ENCODE results near the gene GNS.

GRCh38 chr12:64678835-64679234 lies 80.4 kb downstream of the GNS start:
- no peak for TF ChIP-seq CTCF (IDR thresholded peaks at IDR 0.05 in 2 of 3, conservative IDR thresholded peaks at IDR 0.05 in 1 of 3; ENCODE audit: control insufficient read depth in 2 of 3, extremely low read depth in 1 of 3, insufficient read depth in 1 of 3, low read depth in 3 of 3, low read length in 3 of 3)
- TF ChIP-seq CBX5 (IDR thresholded peaks at IDR 0.05; ENCODE audit: low read depth), result no peak
- TF ChIP-seq SKIL (IDR thresholded peaks at IDR 0.05; ENCODE audit: low read depth, poor library complexity, severe bottlenecking), result no peak
- no peak for TF ChIP-seq POLR2A (IDR thresholded peaks at IDR 0.05; ENCODE audit: low read depth, low read length)

All from GM12878 (cell line).